GM18858 (cell line): ENCODE data around the gene PCBP3.

ENCODE experiments used
- ATAC-seq: cut with Tn5 transposase; IDR thresholded peaks from one replicate; pipeline ENCODE4 v1.9.1; 2021; ENCODE audit not compliant: unreplicated experiment

Gene PCBP3

DNA sequence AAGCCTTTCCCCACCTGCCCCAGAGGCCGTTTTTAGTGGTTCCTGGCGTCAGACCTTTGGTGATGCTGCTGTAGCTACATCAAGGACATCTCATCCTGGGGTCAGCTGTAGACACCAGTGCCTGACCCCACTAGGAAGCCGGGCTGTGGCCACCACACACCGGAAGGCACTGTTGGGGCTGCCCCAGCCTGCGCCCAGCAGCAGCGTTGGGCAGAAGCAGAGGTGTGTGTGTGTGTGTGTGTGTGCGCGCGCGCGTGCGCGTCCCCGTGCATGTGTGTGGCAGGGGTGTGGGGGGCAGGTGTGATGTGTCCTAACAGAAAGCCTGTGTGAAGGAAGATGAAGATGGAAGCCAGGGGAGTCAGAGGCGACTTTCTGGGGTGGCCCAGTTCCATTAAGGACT lies 276.1 kb downstream of the PCBP3 start:
- ATAC-seq, result no peak

GRCh38 chr21:45920824-45921600 lies 277.5 kb downstream of the PCBP3 start:
- ATAC-seq, result no peak

GRCh38 chr21:45921917-45922316 lies 278.4 kb downstream of the PCBP3 start:
- ATAC-seq, result no peak

DNA sequence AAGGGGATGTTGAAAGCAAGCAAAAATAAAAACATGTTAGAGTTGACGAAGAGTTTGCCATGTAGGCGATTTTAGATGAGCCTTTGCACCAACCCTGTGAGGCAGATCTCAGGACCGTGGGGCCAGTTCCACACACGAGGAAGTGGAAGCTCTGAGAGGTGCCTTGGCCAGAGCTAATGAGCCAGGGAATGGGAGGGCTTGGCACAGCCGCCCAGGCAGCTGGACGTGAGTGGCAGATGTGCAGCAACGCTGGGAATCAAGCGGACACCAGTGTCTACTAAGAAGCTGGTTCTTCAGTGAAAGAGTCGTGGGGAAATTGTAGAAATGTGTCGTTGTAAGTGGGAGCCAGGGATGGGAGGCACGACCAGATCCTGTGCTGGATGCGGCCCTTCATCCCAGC lies 279.1 kb downstream of the PCBP3 start:
- no peak for ATAC-seq

DNA sequence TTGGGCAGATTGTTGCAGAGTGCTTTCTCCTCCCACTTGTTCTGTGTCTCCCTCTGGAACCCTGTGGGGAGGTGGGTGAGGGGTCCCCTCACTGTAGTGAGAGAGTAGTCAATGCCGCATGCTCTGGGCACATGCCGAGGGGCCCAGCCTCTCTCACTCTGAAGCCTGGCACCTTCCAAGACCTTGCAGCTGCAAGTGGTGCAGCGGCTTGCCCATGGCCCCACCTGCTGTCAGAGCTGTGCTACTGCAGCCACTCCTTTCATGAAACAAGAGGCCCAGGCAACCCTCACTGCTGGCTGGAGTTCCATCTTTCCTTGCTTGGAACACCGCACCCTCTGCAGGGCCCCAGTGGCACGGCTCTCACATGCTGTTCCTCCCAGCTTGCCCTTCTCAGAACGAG lies 279.6 kb downstream of the PCBP3 start:
- ATAC-seq, result no peak

- no peak for ATAC-seq
These were observed 282.8 kb downstream of the PCBP3 start for GRCh38 chr21:45926281-45926680.

DNA sequence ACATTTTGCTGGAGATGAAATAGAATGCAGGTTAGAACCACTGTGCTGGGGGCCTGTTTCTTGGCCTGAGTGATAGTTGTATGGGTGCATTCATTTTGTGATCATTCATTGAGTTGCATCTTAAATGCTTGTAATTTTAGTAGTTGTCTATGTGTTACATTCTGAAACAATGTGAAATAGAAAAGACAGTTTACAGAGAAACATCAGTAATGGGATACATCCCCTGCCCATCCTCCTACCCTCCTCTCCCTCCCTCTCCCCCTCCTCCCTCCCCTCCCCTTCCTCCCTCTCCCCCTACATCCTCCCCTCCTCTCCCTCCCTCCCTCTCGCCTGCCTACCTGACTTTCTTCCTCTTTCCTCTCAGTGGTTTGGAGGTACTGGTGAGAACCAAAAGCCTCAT lies 283.5 kb downstream of the PCBP3 start:
- ATAC-seq, result no peak

DNA sequence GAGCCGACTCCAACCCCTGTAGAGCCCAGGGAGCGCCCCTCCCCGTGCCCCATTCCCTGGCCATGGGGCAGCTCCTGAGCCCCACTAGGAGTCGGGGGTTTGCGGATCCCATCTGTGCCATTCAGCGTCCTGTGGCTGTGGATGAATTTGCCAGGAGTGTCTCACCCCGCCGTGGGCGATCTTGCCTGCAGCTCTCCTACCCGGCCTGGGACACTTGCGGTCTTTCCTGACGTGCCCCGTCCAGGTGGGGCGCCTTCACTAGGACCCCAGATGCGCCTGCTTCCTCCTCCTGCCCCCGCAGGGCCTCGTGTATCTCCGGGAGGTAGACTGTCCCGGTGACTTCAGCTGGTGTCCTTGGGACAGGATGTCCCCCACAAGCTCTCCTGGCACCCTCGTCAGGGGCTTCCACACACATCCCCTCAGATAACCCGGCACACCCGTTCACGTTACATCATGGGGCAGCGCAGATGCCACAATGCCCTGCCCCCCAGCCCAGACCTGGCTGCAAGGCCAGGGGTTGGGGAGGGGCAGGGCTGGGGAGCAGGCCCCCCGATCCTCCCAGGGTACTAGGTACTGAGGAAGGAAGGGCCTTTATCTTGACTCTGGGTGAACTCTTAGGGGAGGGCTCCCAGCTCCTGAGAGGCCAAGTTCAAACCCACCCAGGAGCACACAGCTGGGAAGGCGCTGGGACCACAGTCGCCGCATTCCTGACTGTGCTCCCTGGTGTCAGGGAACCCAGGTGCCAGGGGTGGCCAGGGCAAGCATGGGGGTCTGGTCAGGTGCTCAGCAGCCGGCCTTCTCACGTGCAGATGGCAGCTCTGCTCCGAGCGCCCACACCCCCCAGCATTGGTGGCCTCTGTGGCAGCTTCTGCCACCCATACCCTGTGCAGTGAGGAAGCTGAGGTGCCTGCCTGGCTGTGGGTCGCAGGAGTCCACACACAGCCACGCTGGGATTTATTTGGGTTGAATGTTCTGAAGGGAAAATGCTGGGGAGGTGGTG lies 284.6 kb downstream of the PCBP3 start:
- ATAC-seq, result no peak

DNA sequence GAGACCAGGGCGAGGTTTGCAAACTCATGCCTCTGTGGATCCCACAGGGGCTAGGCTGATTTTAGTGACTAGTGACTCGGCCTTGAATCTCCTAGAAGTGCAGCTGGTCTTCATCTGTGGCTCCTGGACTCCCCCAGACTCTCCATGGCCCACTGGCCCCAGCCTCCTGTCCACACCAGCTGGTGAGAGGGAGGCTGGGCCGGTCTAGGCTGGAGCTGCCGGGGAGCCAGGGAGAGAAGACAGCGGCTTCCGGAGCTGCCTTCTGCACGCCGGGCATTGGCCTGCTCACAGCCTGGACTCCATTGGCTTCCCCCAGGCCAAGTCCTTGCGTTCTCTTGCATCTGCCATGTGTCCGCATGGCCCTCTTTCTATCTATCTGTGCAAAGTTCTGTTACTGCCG lies 285.9 kb downstream of the PCBP3 start:
- ATAC-seq, result no peak

DNA sequence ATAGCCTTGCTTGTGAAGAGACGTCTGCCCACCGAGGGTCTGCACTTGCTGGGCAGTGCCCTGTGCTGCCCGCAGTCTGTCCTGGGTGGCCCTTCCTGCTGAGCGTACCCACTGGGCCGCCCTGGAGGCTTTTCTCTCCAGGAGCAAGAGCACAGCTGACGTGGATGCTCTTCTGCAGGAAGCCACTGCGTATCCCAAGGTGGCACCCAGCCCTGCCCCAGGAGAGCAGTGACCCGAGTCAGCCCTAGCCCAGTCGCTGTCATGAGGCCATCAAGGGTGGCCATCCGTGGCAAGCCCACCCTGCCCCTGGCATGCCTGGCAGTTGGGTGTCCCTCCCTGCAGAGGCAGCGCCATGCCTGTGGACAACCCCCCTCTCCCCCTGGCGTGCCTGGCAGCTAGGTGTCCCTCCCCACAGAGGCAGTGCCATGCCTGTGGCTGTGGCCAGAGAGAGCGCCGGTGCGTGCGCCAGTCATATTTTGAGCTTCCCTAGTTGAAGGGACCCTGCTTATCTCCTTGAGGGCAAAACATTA lies 286.8 kb downstream of the PCBP3 start:
- no peak for ATAC-seq

- ATAC-seq, result no peak
These were observed 287.3 kb downstream of the PCBP3 start for GRCh38 chr21:45930792-45931191.

GRCh38 chr21:45931397-45931969 lies 288.0 kb downstream of the PCBP3 start:
- no peak for ATAC-seq

GRCh38 chr21:45932922-45933502 lies 289.5 kb downstream of the PCBP3 start:
- ATAC-seq, result no peak

- no peak for ATAC-seq
These were observed 290.6 kb downstream of the PCBP3 start for GRCh38 chr21:45934085-45934484.

- no peak for ATAC-seq
These were observed 291.0 kb downstream of the PCBP3 start for GRCh38 chr21:45934554-45934953.

DNA sequence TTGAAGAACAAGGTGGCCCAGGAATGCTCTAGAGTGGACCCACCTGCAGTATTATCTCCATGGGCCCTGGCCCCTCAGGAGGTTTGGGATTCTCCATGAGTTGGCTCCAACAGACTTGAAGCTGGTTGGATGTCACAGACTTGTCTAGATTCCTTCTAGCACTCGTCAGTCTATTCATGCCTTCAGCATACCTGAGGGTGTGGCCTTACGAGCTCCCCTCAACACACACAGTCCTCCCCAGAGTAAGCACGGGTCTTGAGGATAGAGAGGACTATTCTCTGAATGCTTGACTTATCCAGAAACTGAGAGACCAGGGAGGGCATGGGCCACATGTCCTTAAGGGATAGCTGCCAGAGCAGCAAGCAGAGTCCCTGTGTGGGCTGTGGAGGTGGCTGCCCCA lies 292.1 kb downstream of the PCBP3 start:
- ATAC-seq, result no peak

- no peak for ATAC-seq
These were observed 294.4 kb downstream of the PCBP3 start for GRCh38 chr21:45937721-45938452.

DNA sequence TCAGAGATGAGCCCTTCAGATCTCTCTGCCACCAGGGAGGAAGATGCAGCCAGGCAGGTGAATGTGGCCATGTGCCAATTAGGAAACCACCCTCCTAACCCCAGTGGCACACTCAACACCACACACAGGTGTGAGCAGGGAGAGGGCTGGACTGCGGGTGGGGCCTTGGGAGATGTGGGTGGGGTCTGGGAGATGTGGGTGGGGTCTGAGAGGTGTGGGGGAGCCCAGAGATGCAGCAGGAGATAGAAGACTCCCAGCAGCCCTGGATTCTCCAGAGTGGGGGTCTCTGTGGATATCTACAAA lies 294.9 kb downstream of the PCBP3 start:
- no peak for ATAC-seq

DNA sequence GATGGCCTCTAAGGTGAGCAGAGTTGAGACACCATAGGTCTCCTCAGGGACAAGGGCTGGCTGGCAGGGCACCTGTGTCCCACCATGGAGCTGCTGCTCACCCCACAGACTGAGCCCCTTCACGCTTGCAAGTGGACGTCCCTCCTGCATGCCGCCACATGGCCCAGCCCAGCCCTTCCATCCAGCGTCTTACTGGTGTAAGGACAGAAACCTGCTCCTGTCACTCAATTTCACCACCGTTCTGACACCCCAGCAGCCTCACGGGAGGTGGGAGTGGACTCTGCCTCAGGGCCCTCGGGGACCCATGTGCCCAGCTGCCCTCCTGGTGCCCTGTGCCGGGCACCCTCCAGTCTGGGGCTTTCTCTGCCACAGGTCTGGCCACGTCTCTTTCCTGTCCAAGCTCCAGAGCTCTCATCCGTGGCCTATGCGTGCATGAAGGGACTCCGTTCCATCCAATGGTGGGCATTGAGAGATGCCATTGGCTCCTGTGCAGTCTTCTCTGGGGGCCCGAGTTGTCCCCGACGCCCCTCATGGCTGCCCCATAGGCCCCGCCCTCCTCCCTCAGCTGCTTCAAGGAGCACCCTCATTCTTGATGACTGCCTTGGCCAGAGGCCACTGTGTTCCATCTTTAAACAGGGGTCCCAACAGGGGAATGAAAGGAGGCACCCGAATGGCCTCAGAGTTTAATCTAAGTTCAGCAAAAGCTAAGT lies 295.4 kb downstream of the PCBP3 start:
- ATAC-seq, result no peak

DNA sequence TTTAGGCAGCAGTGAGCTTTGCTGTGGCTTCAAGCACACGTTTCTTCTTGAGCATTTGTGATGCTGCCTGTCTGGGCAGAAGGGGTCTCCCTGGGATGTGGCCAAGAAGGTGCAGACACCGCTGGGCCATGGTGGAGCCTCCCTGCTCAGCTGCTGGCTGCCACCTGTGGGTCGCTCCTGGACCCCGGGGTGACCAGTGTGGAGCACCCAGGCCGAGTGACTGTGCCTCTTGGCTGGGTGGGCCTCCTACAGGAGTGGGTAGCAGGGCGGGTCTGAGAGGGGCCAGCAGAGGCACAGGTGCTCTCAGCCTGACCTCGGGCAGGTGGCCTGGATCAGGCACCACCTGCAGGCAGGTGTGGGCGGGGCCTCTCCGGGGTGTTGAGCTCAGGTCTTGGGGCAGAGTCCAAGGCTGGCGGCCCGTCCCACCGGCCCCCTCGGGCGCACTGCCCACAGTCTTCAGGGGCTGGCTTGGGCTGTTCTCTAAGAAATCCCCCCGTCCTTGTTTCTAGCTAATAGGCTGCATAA lies 296.1 kb downstream of the PCBP3 start:
- ATAC-seq, result no peak
